IPS DF 4.7 (cell line): Measurements from ENCODE around the gene PRKRIP1.
"Not testable (repeated sequence)": the region's sequence is repeated elsewhere in the genome, so short reads cannot be mapped to it uniquely, and the experiment has no call there.

Experiments
- DNase-seq: peaks from one replicate; pipeline ENCODE4 v3.0.0-alpha.2; 2013; ENCODE audit warnings: low spot score; ENCODE audit errors: extremely low read depth

The PRKRIP1 gene

GRCh38 chr7:102474736-102475435 lies 78.7 kb downstream of the PRKRIP1 start:
- not testable (repeated sequence) for DNase-seq
